Calu3 (cell line): Measurements from ENCODE around the gene OSBPL5. TPM values are rescaled to one million over a fixed set of nuclear protein-coding genes. Genes with fewer than 3 reads are reported as not detected.

Experiments used
- BruUV-seq: library from RNA; stranded (reverse); fragments of 400-500 nt; replicated peaks from 2 replicates; lab custom pipeline; 2021; lab: Mats Ljungman, UMichigan
- CTCF ChIA-PET: fragments of 300-600 bp; sonication (Branson Sonifier 250); formaldehyde crosslinking; loops from one replicate; lab custom pipeline; 2022; ENCODE audit warnings: antibody characterized with exemption; lab: Charles Lee
- DNase-seq: peaks from one replicate; pipeline ENCODE4 v3.0.0; 2022
- H3K27ac Mint-ChIP-seq: one replicate; pipeline ENCODE4 v1.8.0; 2022; ENCODE audit warnings: mixed read lengths; ENCODE audit not compliant: unreplicated experiment
- H3K27me3 Mint-ChIP-seq: one replicate; pipeline ENCODE4 v1.8.0; 2022; ENCODE audit warnings: mixed read lengths; ENCODE audit not compliant: unreplicated experiment
- H3K36me3 Mint-ChIP-seq: one replicate; pipeline ENCODE4 v1.8.0; 2022; ENCODE audit warnings: mild to moderate bottlenecking, moderate library complexity, mixed read lengths; ENCODE audit not compliant: insufficient read depth, unreplicated experiment
- H3K4me1 Mint-ChIP-seq: one replicate; pipeline ENCODE4 v1.8.0; 2022; ENCODE audit warnings: mild to moderate bottlenecking, low read depth, mixed read lengths; ENCODE audit not compliant: unreplicated experiment
- H3K4me3 Mint-ChIP-seq: one replicate; pipeline ENCODE4 v1.8.0; 2022; ENCODE audit warnings: mild to moderate bottlenecking, low read depth, moderate library complexity, mixed read lengths; ENCODE audit not compliant: unreplicated experiment
- H3K9me3 Mint-ChIP-seq: one replicate; pipeline ENCODE4 v1.8.0; 2022; ENCODE audit warnings: low read depth, mixed read lengths; ENCODE audit not compliant: unreplicated experiment
- intact Hi-C: fragments of 100-400 bp; cut with micrococcal nuclease; formaldehyde crosslinking; loops from one replicate; pipeline ENCODE4 v1.10.0; 2022; ENCODE audit not compliant: unreplicated experiment
- total RNA-seq: library from RNA; stranded (reverse); gene quantifications from 2 replicates; pipeline ENCODE4 v1.2.3, GENCODE V29; 2022
- TF ChIP-seq, protein P1 (sequence below): fragments of 200-600 bp; IDR thresholded peaks from one replicate; pipeline ENCODE4 v1.8.0; 2022; ENCODE audit warnings: antibody characterized with exemption; ENCODE audit not compliant: unreplicated experiment

Gene OSBPL5
- total RNA-seq, 1 experiment from 2014 or later, result 7.1 TPM

GRCh38 chr11:3088806-3089205, 76.3 kb downstream of the OSBPL5 start:
- no TSS peak for BruUV-seq
- DNase-seq, result no peak
- no peak overlapping the region for H3K4me3 Mint-ChIP-seq
- H3K36me3 Mint-ChIP-seq, result peaks cover 4% of the 10 kb centered on the region
- H3K9me3 Mint-ChIP-seq, result no peaks in the 10 kb centered on the region
- H3K4me1 Mint-ChIP-seq, result peaks cover 16% of the 10 kb centered on the region
- no peak overlapping the region for H3K27ac Mint-ChIP-seq
- CTCF ChIA-PET, result interaction anchor here (1.1 to 1.5 kb wide), 2 partner anchors 14 to 320 kb away, joined by 3 read pairs; no protein-coding TSS in a partner anchor
- TF ChIP-seq, protein P1, sequence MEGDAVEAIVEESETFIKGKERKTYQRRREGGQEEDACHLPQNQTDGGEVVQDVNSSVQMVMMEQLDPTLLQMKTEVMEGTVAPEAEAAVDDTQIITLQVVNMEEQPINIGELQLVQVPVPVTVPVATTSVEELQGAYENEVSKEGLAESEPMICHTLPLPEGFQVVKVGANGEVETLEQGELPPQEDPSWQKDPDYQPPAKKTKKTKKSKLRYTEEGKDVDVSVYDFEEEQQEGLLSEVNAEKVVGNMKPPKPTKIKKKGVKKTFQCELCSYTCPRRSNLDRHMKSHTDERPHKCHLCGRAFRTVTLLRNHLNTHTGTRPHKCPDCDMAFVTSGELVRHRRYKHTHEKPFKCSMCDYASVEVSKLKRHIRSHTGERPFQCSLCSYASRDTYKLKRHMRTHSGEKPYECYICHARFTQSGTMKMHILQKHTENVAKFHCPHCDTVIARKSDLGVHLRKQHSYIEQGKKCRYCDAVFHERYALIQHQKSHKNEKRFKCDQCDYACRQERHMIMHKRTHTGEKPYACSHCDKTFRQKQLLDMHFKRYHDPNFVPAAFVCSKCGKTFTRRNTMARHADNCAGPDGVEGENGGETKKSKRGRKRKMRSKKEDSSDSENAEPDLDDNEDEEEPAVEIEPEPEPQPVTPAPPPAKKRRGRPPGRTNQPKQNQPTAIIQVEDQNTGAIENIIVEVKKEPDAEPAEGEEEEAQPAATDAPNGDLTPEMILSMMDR, result no peak
- peaks cover 24% of the 10 kb centered on the region for H3K27me3 Mint-ChIP-seq
- intact Hi-C loops, result no loop called here

GRCh38 chr11:3087821-3088800, 77.0 kb downstream of the OSBPL5 start:
- Mint-ChIP-seq H3K27me3 (peaks cover 31% of the 10 kb centered on the region), H3K4me3 (no peak overlapping the region), H3K9me3 (no peaks in the 10 kb centered on the region), H3K4me1 (peaks cover 16% of the 10 kb centered on the region), H3K36me3 (peaks cover 4% of the 10 kb centered on the region), H3K27ac (no peak overlapping the region)
- intact Hi-C loops, result no loop called here
- TF ChIP-seq, protein P1, result no peak
- BruUV-seq, result no TSS peak
- no peak for DNase-seq
- CTCF ChIA-PET, result interaction anchor here (1.1 kb wide), 1 partner anchor 320 kb away, joined by 3 read pairs; no protein-coding TSS in a partner anchor

DNA sequence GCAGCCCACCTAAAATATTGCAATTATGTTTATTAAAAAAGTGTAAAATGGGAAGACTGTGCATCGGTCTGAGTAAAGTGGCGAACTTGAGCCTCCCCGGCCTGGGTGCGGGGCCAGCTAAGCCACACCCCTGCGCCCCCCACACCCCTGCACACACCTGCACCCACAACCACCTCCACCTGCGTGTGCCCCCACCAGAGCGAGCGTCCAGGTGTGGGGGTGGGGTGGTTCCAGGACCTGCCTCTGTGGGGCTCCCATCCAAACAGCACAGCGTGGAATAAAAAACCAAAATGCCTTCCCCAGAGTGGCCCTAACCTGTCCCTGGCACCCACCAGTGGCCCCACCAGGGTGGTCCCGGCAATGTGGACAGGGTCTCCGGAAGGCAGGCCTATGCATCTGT, 77.7 kb downstream of the OSBPL5 start:
- no peak overlapping the region for H3K27ac Mint-ChIP-seq
- TF ChIP-seq, protein P1, result no peak
- no peak for DNase-seq
- no peaks in the 10 kb centered on the region for H3K9me3 Mint-ChIP-seq
- no peak overlapping the region for H3K4me3 Mint-ChIP-seq
- H3K4me1 Mint-ChIP-seq, result peaks cover 16% of the 10 kb centered on the region
- CTCF ChIA-PET, result no interaction called here
- H3K36me3 Mint-ChIP-seq, result peaks cover 4% of the 10 kb centered on the region
- peaks cover 34% of the 10 kb centered on the region for H3K27me3 Mint-ChIP-seq
- no TSS peak for BruUV-seq
- intact Hi-C loops, result no loop called here

- DNase-seq, result no peak
- no peaks in the 10 kb centered on the region for H3K9me3 Mint-ChIP-seq
- H3K27me3 Mint-ChIP-seq, result peaks cover 34% of the 10 kb centered on the region
- TF ChIP-seq, protein P1, result no peak
- H3K36me3 Mint-ChIP-seq, result peaks cover 4% of the 10 kb centered on the region
- CTCF ChIA-PET, result no interaction called here
- BruUV-seq, result no TSS peak
- no peak overlapping the region for H3K4me3 Mint-ChIP-seq
- no peak overlapping the region for H3K27ac Mint-ChIP-seq
- intact Hi-C loops, result no loop called here
- peaks cover 11% of the 10 kb centered on the region for H3K4me1 Mint-ChIP-seq
These were observed 78.4 kb downstream of the OSBPL5 start for GRCh38 chr11:3086671-3087150.
